HepG2 (cell line): ENCODE results near the gene RHBG. TPM values are rescaled to one million over a fixed set of nuclear protein-coding genes. Genes with fewer than 3 reads are reported as not detected.

Experiments
- ERF ChIP-seq: IDR thresholded peaks from 2 replicates; pipeline ENCODE4 v1.6.1; 2018; ENCODE audit warnings: missing biosample characterization, missing genetic modification reagents
- HMGXB4 ChIP-seq, 2 experiments: sonication (generic) in 1 of 2; formaldehyde crosslinking in 1 of 2; IDR thresholded peaks; 2 replicates each; pipeline versions ENCODE4 v1.4.0 to v1.6.1; 2018 to 2020; ENCODE audit warnings: missing genetic modification reagents in 2 of 2, borderline replicate concordance in 1 of 2, low read depth in 1 of 2, mild to moderate bottlenecking in 1 of 2, missing biosample characterization in 1 of 2
- KMT2A ChIP-seq: sonication (generic); formaldehyde crosslinking; IDR thresholded peaks from 2 replicates; pipeline ENCODE4 v1.4.0; 2020; ENCODE audit warnings: missing genetic modification reagents
- LCORL ChIP-seq, 2 experiments: fragments of 450-650 bp in 1 of 2; sonication (generic) in 1 of 2; formaldehyde crosslinking in 1 of 2; IDR thresholded peaks; 2 replicates each; pipeline versions ENCODE4 v1.5.0 to v1.6.1; 2017 to 2020; ENCODE audit warnings: antibody characterized with exemption in 1 of 2, missing genetic modification reagents in 1 of 2
- MEIS1 ChIP-seq: sonication (generic); formaldehyde crosslinking; IDR thresholded peaks from 2 replicates; pipeline ENCODE4 v1.9.0; 2021; ENCODE audit warnings: mild to moderate bottlenecking, missing genetic modification reagents, moderate library complexity, borderline replicate concordance
- MTA1 ChIP-seq: sonication (generic); formaldehyde crosslinking; IDR thresholded peaks from 2 replicates; pipeline ENCODE4 v1.4.0; 2020; ENCODE audit warnings: missing genetic modification reagents, mild to moderate bottlenecking, borderline replicate concordance
- MXD3 ChIP-seq: IDR thresholded peaks from 2 replicates; pipeline ENCODE4 v1.6.1; 2016; ENCODE audit warnings: mild to moderate bottlenecking, missing biosample characterization, missing genetic modification reagents
- MYPOP ChIP-seq: sonication (generic); formaldehyde crosslinking; IDR thresholded peaks from 2 replicates; pipeline ENCODE4 v1.8.1; 2023; ENCODE audit warnings: mild to moderate bottlenecking, moderate library complexity, missing genetic modification reagents
- PITX1 ChIP-seq: sonication (generic); formaldehyde crosslinking; IDR thresholded peaks from 2 replicates; pipeline ENCODE4 v1.5.1; 2020; ENCODE audit warnings: mild to moderate bottlenecking, missing genetic modification reagents
- POGZ ChIP-seq: sonication (generic); formaldehyde crosslinking; IDR thresholded peaks from 2 replicates; pipeline ENCODE4 v1.4.0; 2020; ENCODE audit warnings: mild to moderate bottlenecking, missing genetic modification reagents
- PRPF4 ChIP-seq: fragments of 200-400 bp; formaldehyde crosslinking; IDR thresholded peaks from 2 replicates; pipeline ENCODE4 v1.6.1; 2016; ENCODE audit warnings: low read length, low read depth; ENCODE audit not compliant: poor library complexity, severe bottlenecking
- ZFX ChIP-seq: sonication (generic); formaldehyde crosslinking; IDR thresholded peaks from 2 replicates; pipeline ENCODE4 v1.4.0; 2020; ENCODE audit warnings: mild to moderate bottlenecking, low read depth, missing genetic modification reagents, moderate library complexity
- ZGPAT ChIP-seq: IDR thresholded peaks from 2 replicates; pipeline ENCODE4 v1.6.1; 2016; ENCODE audit warnings: mild to moderate bottlenecking
- ZMYM3 ChIP-seq: sonication (generic); formaldehyde crosslinking; IDR thresholded peaks from 2 replicates; pipeline ENCODE4 v1.5.1; 2020; ENCODE audit warnings: mild to moderate bottlenecking, missing genetic modification reagents
- ZMYM4 ChIP-seq: sonication (generic); formaldehyde crosslinking; IDR thresholded peaks from 2 replicates; pipeline ENCODE4 v1.8.1; 2023; ENCODE audit warnings: mild to moderate bottlenecking, missing genetic modification reagents
- ZNF275 ChIP-seq: sonication (generic); formaldehyde crosslinking; IDR thresholded peaks from 2 replicates; pipeline ENCODE4 v1.8.0; 2022; ENCODE audit warnings: missing genetic modification reagents, mild to moderate bottlenecking, inconsistent platforms, borderline replicate concordance
- ZNF292 ChIP-seq: sonication (generic); formaldehyde crosslinking; IDR thresholded peaks from 2 replicates; pipeline ENCODE4 v1.8.1; 2022; ENCODE audit warnings: mild to moderate bottlenecking, low read depth, missing genetic modification reagents, borderline replicate concordance
- ZNF329 ChIP-seq: sonication (generic); formaldehyde crosslinking; IDR thresholded peaks from 2 replicates; pipeline ENCODE4 v1.9.0; 2021; ENCODE audit warnings: low read depth, mild to moderate bottlenecking, missing genetic modification reagents
- ZNF691 ChIP-seq: sonication (generic); formaldehyde crosslinking; IDR thresholded peaks from 2 replicates; pipeline ENCODE4 v1.4.0; 2020; ENCODE audit warnings: missing genetic modification reagents, low read depth, mild to moderate bottlenecking, borderline replicate concordance
- ZSCAN30 ChIP-seq: sonication (generic); formaldehyde crosslinking; IDR thresholded peaks from 2 replicates; pipeline ENCODE4 v1.5.0; 2020; ENCODE audit warnings: mild to moderate bottlenecking, missing genetic modification reagents
- ZSCAN9 ChIP-seq: IDR thresholded peaks from 2 replicates; pipeline ENCODE4 v1.6.1; 2016; ENCODE audit warnings: borderline replicate concordance
- polyA plus RNA-seq, 8 experiments: library from polyadenylated mRNA; depleted of rRNA in 3 of 8; stranded (reverse) in 7 of 8; unstranded in 1 of 8; fragments of >200 nt; fragmentation: Illumina TruSeq in 4 of 8; extraction: Trizol in 4 of 8; gene quantifications; 2 replicates each; pipeline versions ENCODE4 v1.2.1 to v1.2.3, GENCODE V29; 2011 to 2016; ENCODE audit warnings: low read depth in 4 of 8, missing spikeins in 1 of 8, mixed read lengths in 1 of 8; ENCODE audit not compliant: insufficient read depth in 1 of 8
- total RNA-seq, 5 experiments: library from RNA; depleted of rRNA; stranded (reverse); fragments of >200 nt; fragmentation: Illumina TruSeq; extraction: Trizol; gene quantifications; 2 replicates each; pipeline ENCODE4 v1.2.3, GENCODE V29; 2016; ENCODE audit warnings: low read depth in 1 of 5

Gene RHBG
- total and polyA plus RNA-seq, 2 of the 13 experiments (the other 11 are each of a cell fraction or from before 2014, with no cell fraction given) = 61.8 to 73.5 TPM

- TF ChIP-seq LCORL (IDR thresholded peaks at IDR 0.05) (no peak), LCORL (CRISPR knock-in tag; IDR thresholded peaks at IDR 0.05) (peak; percentile 78), MYPOP (CRISPR knock-in tag) (0 out of 2 replicates have a peak, but pooled peaks have one; percentile 41), ZGPAT (CRISPR knock-in tag) (peak; percentile 58; the same call in 1 of the 2 replicates), MEIS1 (CRISPR knock-in tag) (peak; percentile 2; the same call in 1 of the 2 replicates), HMGXB4 (CRISPR knock-in tag; IDR thresholded peaks at IDR 0.05; ENCODE audit: borderline replicate concordance in 1 of 2, low read depth in 1 of 2) (peak; percentile 83 to 91), ZNF329 (no peak), MTA1 (CRISPR knock-in tag) (peak; percentile 77; the same call in 1 of the 2 replicates), POGZ (CRISPR knock-in tag) (peak; percentile 62; the same call in 1 of the 2 replicates), ZMYM4 (peak; percentile 52; the same call in 1 of the 2 replicates), ZMYM3 (CRISPR knock-in tag) (peak; percentile 63; the same call in 1 of the 2 replicates), ZNF292 (peak; percentile 47; the same call in 1 of the 2 replicates), PITX1 (CRISPR knock-in tag) (peak; percentile 79; the same call in 1 of the 2 replicates), ZNF275 (CRISPR knock-in tag) (no peak), ZNF691 (peak; percentile 56; the same call in 1 of the 2 replicates), ZSCAN9 (CRISPR knock-in tag) (0 out of 2 replicates have a peak, but pooled peaks have one; percentile 52), ERF (CRISPR knock-in tag) (no peak), MXD3 (CRISPR knock-in tag) (no peak), ZSCAN30 (CRISPR knock-in tag) (no peak), ZFX (CRISPR knock-in tag) (peak; percentile 26; the same call in 1 of the 2 replicates), KMT2A (CRISPR knock-in tag) (peak; percentile 25; the same call in 1 of the 2 replicates), PRPF4 (no peak)
Measured at GRCh38 chr1:156356875-156357534, 12.0 kb upstream of the RHBG start (continued).
